C4-2B (cell line): Measurements from ENCODE around the gene TNFSF4.

Experiments
- ZFX ChIP-seq: fragments of 450-650 bp; IDR thresholded peaks from 2 replicates; pipeline ENCODE4 v1.6.1; 2017
- TF ChIP-seq, protein P1 (sequence below): fragments of 450-650 bp; conservative IDR thresholded peaks from 2 replicates; pipeline ENCODE4 v1.5.1; 2017; ENCODE audit warnings: mild to moderate bottlenecking

- TF ChIP-seq, protein P1, sequence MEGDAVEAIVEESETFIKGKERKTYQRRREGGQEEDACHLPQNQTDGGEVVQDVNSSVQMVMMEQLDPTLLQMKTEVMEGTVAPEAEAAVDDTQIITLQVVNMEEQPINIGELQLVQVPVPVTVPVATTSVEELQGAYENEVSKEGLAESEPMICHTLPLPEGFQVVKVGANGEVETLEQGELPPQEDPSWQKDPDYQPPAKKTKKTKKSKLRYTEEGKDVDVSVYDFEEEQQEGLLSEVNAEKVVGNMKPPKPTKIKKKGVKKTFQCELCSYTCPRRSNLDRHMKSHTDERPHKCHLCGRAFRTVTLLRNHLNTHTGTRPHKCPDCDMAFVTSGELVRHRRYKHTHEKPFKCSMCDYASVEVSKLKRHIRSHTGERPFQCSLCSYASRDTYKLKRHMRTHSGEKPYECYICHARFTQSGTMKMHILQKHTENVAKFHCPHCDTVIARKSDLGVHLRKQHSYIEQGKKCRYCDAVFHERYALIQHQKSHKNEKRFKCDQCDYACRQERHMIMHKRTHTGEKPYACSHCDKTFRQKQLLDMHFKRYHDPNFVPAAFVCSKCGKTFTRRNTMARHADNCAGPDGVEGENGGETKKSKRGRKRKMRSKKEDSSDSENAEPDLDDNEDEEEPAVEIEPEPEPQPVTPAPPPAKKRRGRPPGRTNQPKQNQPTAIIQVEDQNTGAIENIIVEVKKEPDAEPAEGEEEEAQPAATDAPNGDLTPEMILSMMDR = no peak
- no peak for TF ChIP-seq ZFX
Measured at GRCh38 chr1:173253046-173253445, 45.9 kb upstream of the TNFSF4 start.
